ENCODE data around the gene AFAP1. TPM values are rescaled to one million over a fixed set of nuclear protein-coding genes. Genes with fewer than 3 reads are reported as not detected.

AFAP1 gene
- total RNA-seq, 2 donors from 2014 or later: 18.2 to 22.5 TPM

GRCh38 chr4:7802093-7802726, 137.5 kb downstream of the AFAP1 start:
- Mint-ChIP-seq H3K4me1 (peaks cover 13% of the 10 kb centered on the region), H3K36me3 (ENCODE audit: low read depth) (peaks cover 39% of the 10 kb centered on the region), H3K27me3 (ENCODE audit: insufficient read depth) (no peaks in the 10 kb centered on the region), H3K9me3 (peaks cover 5% of the 10 kb centered on the region), H3K4me3 (no peak overlapping the region), H3K27ac (no peak overlapping the region)
- no peaks in the 10 kb centered on the region for H3K27me3 ChIP-seq (ENCODE audit: control insufficient read depth, insufficient read depth, low read length, poor library complexity, severe bottlenecking)
- H3K4me3 ChIP-seq (ENCODE audit: low read length): no peak overlapping the region
- 15 to 42% methylated on average over 4 to 6 of the region's 6 CpGs for WGBS, 2 experiments (ENCODE audit: insufficient coverage in 1 of 2, insufficient read length in 1 of 2)
- no peak overlapping the region for H3K9ac ChIP-seq (ENCODE audit: extremely low read depth, low read length, poor library complexity, severe bottlenecking)
- DNase-seq: peak; percentile 96
- H3K9me3 ChIP-seq (ENCODE audit: control insufficient read depth, low read length): peaks cover 8% of the 10 kb centered on the region
- H3K4me1 ChIP-seq (ENCODE audit: control insufficient read depth, insufficient read depth, low read length): peaks cover 7% of the 10 kb centered on the region
- H3K27ac ChIP-seq (ENCODE audit: low read depth, low read length): no peak overlapping the region
- TF ChIP-seq CTCF (conservative IDR thresholded peaks at IDR 0.05): peak; percentile 93
- peaks cover 42% of the 10 kb centered on the region for H3K36me3 ChIP-seq (ENCODE audit: control insufficient read depth, insufficient read depth, low read length)

GRCh38 chr4:7801641-7802040, 138.0 kb downstream of the AFAP1 start:
- no peak for TF ChIP-seq CTCF (conservative IDR thresholded peaks at IDR 0.05)
- H3K27ac ChIP-seq (ENCODE audit: low read depth, low read length): no peak overlapping the region
- 60% methylated on average over 1 of the region's 1 CpG; no CpG with 5 or more reads in 1 of the 2 experiments for WGBS, 2 experiments (ENCODE audit: insufficient coverage in 1 of 2, insufficient read length in 1 of 2)
- peaks cover 8% of the 10 kb centered on the region for H3K9me3 ChIP-seq (ENCODE audit: control insufficient read depth, low read length)
- Mint-ChIP-seq H3K4me3 (no peak overlapping the region), H3K36me3 (ENCODE audit: low read depth) (peaks cover 39% of the 10 kb centered on the region), H3K27ac (no peak overlapping the region), H3K4me1 (peaks cover 9% of the 10 kb centered on the region), H3K27me3 (ENCODE audit: insufficient read depth) (no peaks in the 10 kb centered on the region), H3K9me3 (peaks cover 5% of the 10 kb centered on the region)
- no peak overlapping the region for H3K9ac ChIP-seq (ENCODE audit: extremely low read depth, low read length, poor library complexity, severe bottlenecking)
- H3K4me3 ChIP-seq (ENCODE audit: low read length): no peak overlapping the region
- H3K27me3 ChIP-seq (ENCODE audit: control insufficient read depth, insufficient read depth, low read length, poor library complexity, severe bottlenecking): no peaks in the 10 kb centered on the region
- H3K4me1 ChIP-seq (ENCODE audit: control insufficient read depth, insufficient read depth, low read length): peaks cover 7% of the 10 kb centered on the region
- DNase-seq: no peak
- H3K36me3 ChIP-seq (ENCODE audit: control insufficient read depth, insufficient read depth, low read length): peaks cover 45% of the 10 kb centered on the region

- 94 to 95% methylated on average over 9 to 10 of the region's 10 CpGs for WGBS, 2 experiments (ENCODE audit: insufficient coverage in 1 of 2, insufficient read length in 1 of 2)
- TF ChIP-seq CTCF (conservative IDR thresholded peaks at IDR 0.05): no peak
- H3K4me1 Mint-ChIP-seq: peaks cover 5% of the 10 kb centered on the region
Measured at GRCh38 chr4:7801001-7801400, 138.7 kb downstream of the AFAP1 start.

More at GRCh38 chr4:7801001-7801400, 138.7 kb downstream of the AFAP1 start:
- H3K36me3 Mint-ChIP-seq (ENCODE audit: low read depth): peaks cover 42% of the 10 kb centered on the region
- H3K4me3 Mint-ChIP-seq: no peak overlapping the region
- Histone ChIP-seq H3K4me1 (ENCODE audit: control insufficient read depth, insufficient read depth, low read length) (peaks cover 1% of the 10 kb centered on the region), H3K27me3 (ENCODE audit: control insufficient read depth, insufficient read depth, low read length, poor library complexity, severe bottlenecking) (no peaks in the 10 kb centered on the region), H3K4me3 (ENCODE audit: low read length) (no peak overlapping the region), H3K9ac (ENCODE audit: extremely low read depth, low read length, poor library complexity, severe bottlenecking) (no peak overlapping the region), H3K27ac (ENCODE audit: low read depth, low read length) (no peak overlapping the region), H3K36me3 (ENCODE audit: control insufficient read depth, insufficient read depth, low read length) (peaks cover 45% of the 10 kb centered on the region), H3K9me3 (ENCODE audit: control insufficient read depth, low read length) (peaks cover 8% of the 10 kb centered on the region)
- H3K27me3 Mint-ChIP-seq (ENCODE audit: insufficient read depth): no peaks in the 10 kb centered on the region
- peaks cover 5% of the 10 kb centered on the region for H3K9me3 Mint-ChIP-seq
- no peak overlapping the region for H3K27ac Mint-ChIP-seq
- no peak for DNase-seq
